ENCODE data around the gene NR4A1. TPM values are rescaled to one million over a fixed set of nuclear protein-coding genes. Genes with fewer than 3 reads are reported as not detected.
"Not testable (repeated sequence)": the region's sequence is repeated elsewhere in the genome, so short reads cannot be mapped to it uniquely, and the experiment has no call there.

The NR4A1 gene
- total RNA-seq, 1 donor from 2014 or later, result 67.0 TPM

DNA sequence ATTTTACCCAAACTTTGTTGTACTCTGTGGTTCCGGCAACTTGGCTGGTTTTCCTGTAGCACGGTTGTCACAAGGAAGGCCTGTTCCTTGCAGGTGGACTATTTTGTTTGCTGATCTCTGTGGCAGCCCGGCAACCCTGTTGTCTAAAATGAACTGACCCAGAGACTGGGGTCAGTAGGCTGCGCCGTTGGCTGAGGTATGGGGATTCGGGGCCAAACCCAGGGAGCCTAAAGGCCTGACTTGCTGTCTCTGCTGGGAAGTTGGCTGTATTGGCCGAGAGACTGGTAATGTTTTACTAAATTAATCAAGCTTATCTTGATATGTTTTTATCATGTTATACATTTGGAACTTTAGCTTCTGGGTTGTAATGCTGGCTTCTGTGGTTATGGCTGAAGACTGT lies 42.1 kb downstream of the NR4A1 start:
- H3K4me1 ChIP-seq, result no peaks in the 10 kb centered on the region
- H3K4me3 ChIP-seq, result no peak overlapping the region
- ATAC-seq (no peak), DNase-seq (peak; percentile 52)
- H3K9me3 ChIP-seq, result no peaks in the 10 kb centered on the region
- H3K27me3 ChIP-seq, result no peaks in the 10 kb centered on the region
- no peak overlapping the region for H3K27ac ChIP-seq
- intact Hi-C loops (cut with DNase I), result no loop called here
- TF ChIP-seq, protein P1, sequence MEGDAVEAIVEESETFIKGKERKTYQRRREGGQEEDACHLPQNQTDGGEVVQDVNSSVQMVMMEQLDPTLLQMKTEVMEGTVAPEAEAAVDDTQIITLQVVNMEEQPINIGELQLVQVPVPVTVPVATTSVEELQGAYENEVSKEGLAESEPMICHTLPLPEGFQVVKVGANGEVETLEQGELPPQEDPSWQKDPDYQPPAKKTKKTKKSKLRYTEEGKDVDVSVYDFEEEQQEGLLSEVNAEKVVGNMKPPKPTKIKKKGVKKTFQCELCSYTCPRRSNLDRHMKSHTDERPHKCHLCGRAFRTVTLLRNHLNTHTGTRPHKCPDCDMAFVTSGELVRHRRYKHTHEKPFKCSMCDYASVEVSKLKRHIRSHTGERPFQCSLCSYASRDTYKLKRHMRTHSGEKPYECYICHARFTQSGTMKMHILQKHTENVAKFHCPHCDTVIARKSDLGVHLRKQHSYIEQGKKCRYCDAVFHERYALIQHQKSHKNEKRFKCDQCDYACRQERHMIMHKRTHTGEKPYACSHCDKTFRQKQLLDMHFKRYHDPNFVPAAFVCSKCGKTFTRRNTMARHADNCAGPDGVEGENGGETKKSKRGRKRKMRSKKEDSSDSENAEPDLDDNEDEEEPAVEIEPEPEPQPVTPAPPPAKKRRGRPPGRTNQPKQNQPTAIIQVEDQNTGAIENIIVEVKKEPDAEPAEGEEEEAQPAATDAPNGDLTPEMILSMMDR (IDR thresholded peaks at IDR 0.05), result no peak
- no peaks in the 10 kb centered on the region for H3K36me3 ChIP-seq

DNA sequence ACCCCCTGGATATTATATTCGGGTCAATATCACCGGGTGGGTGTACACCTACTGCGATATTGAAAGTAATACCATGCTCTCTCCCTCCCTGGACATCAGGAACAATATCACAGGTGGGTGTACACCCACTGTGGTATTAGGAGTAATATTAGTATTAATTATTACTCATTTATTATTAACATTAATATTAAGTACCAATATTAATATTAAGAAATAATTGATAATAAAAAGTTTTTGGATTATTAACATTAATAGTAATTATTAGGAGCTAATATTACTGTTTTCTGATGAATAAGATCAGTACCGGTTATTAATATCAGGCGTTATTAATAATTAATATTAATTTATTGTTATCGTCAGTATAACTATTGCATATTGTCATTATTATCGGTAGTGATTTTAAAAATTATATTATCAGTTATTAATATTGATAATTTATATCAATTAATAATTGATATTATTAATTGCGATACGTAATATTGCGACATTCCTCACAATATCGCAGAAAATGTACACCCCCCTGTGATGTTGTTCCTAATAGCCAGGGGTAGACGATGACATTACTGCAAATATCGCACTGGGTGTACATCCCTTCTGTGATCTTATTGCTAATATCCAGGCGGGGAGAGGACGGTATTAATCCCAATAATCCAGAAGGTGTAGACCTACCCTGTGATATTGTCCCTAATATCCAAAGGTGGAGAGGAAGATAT lies 45.2 kb downstream of the NR4A1 start:
- Histone ChIP-seq H3K36me3 (no peaks in the 10 kb centered on the region), H3K27ac (no peak overlapping the region), H3K27me3 (no peaks in the 10 kb centered on the region), H3K4me3 (no peak overlapping the region), H3K4me1 (no peaks in the 10 kb centered on the region), H3K9me3 (no peaks in the 10 kb centered on the region)
- TF ChIP-seq, protein P1 (IDR thresholded peaks at IDR 0.05), result no peak
- intact Hi-C loops (cut with DNase I), result no loop called here
- ATAC-seq (no peak), DNase-seq (no peak)

DNA sequence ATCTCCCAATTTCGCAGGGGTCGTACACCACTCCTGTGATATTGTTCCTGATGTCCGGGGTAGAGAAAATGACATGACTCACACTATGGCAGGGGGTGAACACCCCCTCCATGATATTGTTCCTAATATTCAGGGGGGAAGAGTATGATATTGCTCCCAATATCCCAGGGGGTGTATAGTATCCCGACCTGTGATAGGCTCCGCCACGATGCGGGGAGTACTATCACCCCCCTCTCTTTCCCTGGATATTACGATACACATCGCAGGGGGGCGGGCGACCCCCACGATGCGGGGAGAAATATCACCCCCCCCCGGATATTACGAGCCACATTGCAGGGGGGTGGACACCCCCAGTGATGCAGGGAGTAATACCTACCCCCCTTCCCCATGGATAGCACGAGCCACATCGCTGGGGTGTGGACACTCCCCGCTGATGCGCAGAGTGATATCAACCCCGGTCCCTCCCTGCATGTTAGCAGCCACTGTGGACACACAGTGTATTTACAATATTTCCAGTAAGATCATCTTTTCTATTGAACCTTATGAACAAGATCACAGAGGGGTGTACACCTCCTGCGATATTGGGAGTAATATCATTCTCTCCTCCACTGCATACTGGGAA lies 45.9 kb downstream of the NR4A1 start:
- Histone ChIP-seq H3K9me3 (no peaks in the 10 kb centered on the region), H3K27me3 (no peaks in the 10 kb centered on the region), H3K27ac (no peak overlapping the region), H3K4me1 (no peaks in the 10 kb centered on the region), H3K36me3 (no peaks in the 10 kb centered on the region), H3K4me3 (no peak overlapping the region)
- TF ChIP-seq, protein P1 (IDR thresholded peaks at IDR 0.05), result no peak
- ATAC-seq (no peak), DNase-seq (peak; percentile 29)
- intact Hi-C loops (cut with DNase I), result no loop called here

DNA sequence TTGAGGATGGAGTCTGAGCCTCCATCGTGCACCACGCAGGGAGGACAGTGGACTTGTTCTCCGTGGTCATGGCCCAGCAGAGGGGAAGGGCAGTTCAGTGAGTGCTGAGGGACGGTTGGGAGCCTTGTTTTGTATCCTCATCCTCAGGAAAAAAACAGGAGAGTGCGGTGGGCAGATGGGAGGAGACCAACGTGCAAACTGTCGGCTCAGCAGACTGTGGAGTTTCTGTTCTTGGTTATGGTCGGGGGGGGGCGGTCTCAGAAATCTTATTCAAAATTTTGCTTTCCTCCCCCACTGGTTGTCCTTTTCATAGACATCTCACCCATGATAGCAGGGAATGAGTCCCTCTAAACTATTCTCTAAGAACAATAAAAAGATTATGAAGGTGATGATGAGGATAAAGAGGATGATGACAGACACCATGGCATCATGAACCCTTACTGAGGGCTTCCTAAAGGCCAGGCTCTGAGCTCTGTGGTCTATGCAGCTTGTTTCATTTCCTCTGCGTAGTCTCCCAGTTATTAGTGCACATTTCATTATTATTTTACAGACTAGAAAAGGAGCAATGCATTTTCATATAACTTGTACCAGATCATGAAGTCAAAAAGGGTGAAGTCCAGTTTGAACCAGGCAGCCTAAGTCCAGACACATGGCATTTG lies 53.3 kb downstream of the NR4A1 start:
- ATAC-seq; H3K9me3 ChIP-seq; intact Hi-C loops (cut with DNase I); H3K27me3 ChIP-seq; DNase-seq; H3K4me1 ChIP-seq; H3K4me3 ChIP-seq; H3K36me3 ChIP-seq; H3K27ac ChIP-seq: not testable (repeated sequence)

Other genes starting within 250 kb of the NR4A1 start
- 1.5 TPM for gene FIGNL2, start 202.7 kb upstream of the NR4A1 start, total RNA-seq
- not detected for gene ANKRD33, start 163.3 kb upstream of the NR4A1 start, total RNA-seq
- 223 TPM for gene ACVRL1, start 143.9 kb upstream of the NR4A1 start, total RNA-seq
- gene ACVR1B, start 99.7 kb upstream of the NR4A1 start, total RNA-seq, result 33.5 TPM
- 199 TPM for gene TAMALIN, start 44.5 kb upstream of the NR4A1 start, total RNA-seq
- gene ATG101, start 18.5 kb downstream of the NR4A1 start, total RNA-seq, result 37.3 TPM
- gene SMIM41, start 28.3 kb downstream of the NR4A1 start, total RNA-seq, result 6.1 TPM
- gene KRT80, start 140.6 kb downstream of the NR4A1 start, total RNA-seq, result 8.6 TPM
- gene KRT7, start 181.8 kb downstream of the NR4A1 start, total RNA-seq, result 664 TPM
- gene KRT86, start 223.2 kb downstream of the NR4A1 start, total RNA-seq, result 1.1 TPM
- not detected for gene KRT81, start 240.1 kb downstream of the NR4A1 start, total RNA-seq